GM12872 (cell line): ENCODE measurements around the gene NTM.

Source experiments
- TF ChIP-seq, protein P1 (sequence below): IDR thresholded peaks from 3 replicates; pipeline ENCODE4 v1.5.1; 2011; ENCODE audit warnings: low read depth, mild to moderate bottlenecking, low read length, moderate library complexity; ENCODE audit not compliant: insufficient read depth

Gene NTM

DNA sequence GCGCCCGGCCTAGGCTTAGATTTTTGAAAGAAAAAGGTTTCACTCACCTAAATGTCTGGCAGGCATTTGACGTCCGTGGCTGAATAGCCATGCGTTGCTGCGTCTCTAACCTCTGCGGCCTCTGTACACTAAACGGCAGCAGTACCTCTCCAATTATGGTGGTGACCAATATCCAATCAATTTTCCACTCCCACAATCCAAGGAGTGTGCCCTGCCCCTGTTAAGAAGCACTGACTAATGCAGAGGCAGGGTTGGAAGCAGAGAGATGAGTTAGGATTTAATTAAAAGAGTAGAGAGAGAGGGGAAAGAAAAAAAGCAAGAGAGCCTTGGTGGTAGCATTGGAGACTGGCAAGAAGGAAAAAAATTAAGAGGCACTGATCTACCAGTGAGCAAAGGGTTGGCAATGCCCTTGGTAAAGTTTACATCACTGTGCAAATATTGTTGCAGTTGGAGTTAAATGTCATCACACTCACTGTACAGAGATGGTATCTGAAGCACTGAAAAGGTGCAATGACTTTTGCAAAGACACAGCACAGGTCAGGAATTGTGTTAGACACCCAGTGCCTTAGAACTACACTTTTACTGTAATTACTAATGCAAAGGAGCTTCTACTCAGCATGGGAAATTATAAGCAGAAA is 526.7 kb downstream of the NTM start:
- TF ChIP-seq, protein P1, sequence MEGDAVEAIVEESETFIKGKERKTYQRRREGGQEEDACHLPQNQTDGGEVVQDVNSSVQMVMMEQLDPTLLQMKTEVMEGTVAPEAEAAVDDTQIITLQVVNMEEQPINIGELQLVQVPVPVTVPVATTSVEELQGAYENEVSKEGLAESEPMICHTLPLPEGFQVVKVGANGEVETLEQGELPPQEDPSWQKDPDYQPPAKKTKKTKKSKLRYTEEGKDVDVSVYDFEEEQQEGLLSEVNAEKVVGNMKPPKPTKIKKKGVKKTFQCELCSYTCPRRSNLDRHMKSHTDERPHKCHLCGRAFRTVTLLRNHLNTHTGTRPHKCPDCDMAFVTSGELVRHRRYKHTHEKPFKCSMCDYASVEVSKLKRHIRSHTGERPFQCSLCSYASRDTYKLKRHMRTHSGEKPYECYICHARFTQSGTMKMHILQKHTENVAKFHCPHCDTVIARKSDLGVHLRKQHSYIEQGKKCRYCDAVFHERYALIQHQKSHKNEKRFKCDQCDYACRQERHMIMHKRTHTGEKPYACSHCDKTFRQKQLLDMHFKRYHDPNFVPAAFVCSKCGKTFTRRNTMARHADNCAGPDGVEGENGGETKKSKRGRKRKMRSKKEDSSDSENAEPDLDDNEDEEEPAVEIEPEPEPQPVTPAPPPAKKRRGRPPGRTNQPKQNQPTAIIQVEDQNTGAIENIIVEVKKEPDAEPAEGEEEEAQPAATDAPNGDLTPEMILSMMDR = no peak

DNA sequence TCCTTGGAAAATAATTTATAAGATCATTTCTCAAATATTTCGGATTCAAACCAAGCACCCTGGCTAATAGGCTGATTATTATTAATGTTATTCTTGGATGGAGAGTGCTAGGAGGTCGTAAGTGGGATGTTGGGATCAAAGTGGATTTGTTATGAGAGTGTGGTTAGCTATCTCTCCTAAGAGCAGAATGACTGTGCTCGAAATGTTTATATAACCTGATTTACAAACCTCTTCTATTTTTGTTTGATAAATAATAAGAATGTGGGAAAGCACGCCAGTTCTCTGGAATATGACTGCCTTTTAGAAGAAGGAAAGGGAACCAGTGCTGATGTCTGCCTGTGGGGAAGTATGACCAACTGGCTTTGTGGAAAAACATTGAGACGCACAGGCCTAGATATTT is 527.5 kb downstream of the NTM start:
- TF ChIP-seq, protein P1 = no peak

DNA sequence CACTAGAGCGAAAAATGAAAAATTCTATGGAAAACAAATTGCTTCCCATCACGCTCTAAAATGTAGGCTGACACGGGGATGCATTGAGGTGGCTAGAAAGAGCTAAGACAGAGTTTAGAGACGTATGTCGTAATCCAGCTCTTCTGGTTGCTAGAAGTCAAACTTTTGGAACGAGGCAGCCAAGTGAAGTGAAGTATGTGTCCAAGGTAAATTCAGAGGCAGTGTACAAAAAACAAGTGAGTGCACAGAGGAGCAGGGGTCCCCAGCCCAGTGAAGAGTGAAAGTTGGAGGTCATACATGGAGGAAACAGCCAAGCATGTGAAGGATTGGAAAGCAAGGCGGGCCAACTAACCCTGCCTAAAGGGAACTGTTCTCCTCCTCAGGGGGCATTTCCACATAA is 528.5 kb downstream of the NTM start:
- TF ChIP-seq, protein P1 = no peak

DNA sequence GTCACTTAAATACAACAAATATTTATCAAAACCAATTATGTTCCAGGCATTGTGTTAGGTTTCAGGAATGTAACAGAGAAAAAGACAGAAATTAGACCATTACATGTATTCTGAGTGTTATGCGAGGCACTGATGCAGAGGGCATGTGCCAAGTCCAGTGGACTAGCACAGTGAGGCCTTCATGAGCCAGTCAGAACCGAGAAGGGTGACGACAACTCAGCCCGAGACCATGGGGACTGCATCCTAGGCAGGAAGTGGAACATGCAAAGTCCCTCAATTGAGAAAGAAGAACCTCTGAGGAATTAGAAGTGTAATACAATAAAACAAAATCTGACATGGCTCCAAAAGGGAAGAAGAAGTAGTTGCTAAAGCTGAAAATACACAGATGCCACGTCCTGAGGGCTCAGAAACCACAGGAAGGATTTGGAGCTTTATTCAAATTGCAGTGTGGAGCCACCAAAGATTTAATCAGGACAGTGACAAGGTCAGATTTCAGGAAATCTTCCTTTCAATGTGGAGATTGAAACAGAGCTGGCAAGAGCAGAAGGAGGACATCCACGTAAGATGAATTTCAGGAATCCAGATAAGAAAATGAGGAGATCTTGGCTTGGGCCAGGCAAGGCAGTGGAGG is 529.6 kb downstream of the NTM start:
- TF ChIP-seq, protein P1 = no peak

DNA sequence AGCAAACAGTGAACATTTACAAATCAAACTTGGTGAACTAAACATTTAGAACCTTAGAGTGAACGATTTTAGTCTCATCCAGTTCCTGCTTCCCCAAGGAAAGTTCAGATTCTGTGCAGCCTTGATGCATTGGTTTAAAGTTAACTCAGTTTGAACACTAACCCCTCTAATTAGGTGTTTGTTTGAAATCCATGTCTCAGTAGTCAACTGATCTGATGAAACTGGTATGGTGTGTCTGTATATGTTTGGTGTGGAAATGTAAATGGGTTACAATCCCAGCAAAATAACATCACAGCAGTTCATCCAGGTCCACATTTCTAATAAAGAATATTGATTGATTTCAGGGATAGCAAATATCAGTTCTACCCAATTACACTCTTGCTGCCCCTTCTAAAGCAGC is 532.0 kb downstream of the NTM start:
- TF ChIP-seq, protein P1 = no peak

DNA sequence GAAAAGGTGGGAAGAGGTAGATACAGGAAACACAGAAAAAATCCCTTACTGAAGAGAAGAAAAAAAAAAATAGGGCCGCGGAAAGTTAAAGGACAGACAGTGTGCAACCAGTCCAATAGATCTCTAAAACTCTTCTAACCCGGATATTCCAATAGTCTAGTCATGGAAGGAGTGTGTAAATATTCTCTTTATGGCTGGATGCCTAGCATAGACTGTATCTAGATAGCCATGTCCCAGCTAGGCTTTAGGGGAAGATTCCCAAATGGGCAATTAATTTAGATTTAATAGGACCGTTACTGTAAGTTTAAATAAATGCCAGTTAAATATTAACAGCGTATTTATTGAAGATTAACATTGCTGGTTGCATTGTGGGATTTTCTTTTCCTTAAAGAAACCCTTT is 532.7 kb downstream of the NTM start:
- TF ChIP-seq, protein P1 = no peak

DNA sequence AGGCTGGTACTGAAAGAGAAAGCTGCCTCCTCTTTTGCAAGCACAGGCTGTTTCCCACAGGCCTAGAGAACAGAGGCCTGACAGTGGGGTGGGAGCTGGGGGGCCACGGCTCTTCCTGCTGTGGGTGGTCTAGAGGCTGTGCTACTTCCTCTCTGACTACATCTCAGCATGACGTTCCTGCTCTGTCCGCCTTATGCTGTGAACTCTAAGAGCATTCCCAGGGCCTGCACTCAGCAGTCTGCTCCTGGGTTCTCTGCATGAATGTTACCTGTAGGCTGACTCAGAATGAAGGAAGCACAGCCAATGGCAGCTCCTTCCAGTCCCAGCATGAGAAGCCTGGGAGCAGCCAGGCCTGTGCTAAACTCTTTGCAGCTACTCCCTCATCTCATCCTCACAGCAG is 534.3 kb downstream of the NTM start:
- TF ChIP-seq, protein P1 = no peak
